SK-N-SH (cell line): ENCODE results near the gene CSNK1E. TPM values are rescaled to one million over a fixed set of nuclear protein-coding genes. Genes with fewer than 3 reads are reported as not detected.

ENCODE experiments used
- CTCF ChIA-PET: fragments of 300-600, 350-600 bp; formaldehyde crosslinking; extraction: SDS; loops from one replicate; lab custom pipeline; 2021; lab: Yijun Ruan, JAX
- POLR2A ChIA-PET: fragments of 350-600 bp; sonication (Branson Sonifier 250); formaldehyde crosslinking; extraction: SDS; loops from one replicate; lab custom pipeline; 2020; ENCODE audit warnings: antibody characterized with exemption, inconsistent platforms; lab: Yijun Ruan, JAX
- DNase-seq: peaks from one replicate; pipeline ENCODE4 v3.0.0; 2012
- H2AFZ ChIP-seq: fragments of 200-600 bp; sonication (generic); 2 replicates; pipeline ENCODE4 v1.8.1; 2016; ENCODE audit warnings: antibody characterized with exemption, mild to moderate bottlenecking, low read depth
- H3F3A ChIP-seq: fragments of 200-600 bp; sonication (generic); replicated peaks from 2 replicates; pipeline ENCODE3; 2016; ENCODE audit warnings: antibody characterized with exemption, mild to moderate bottlenecking; ENCODE audit not compliant: insufficient read depth
- H3K27ac ChIP-seq, 2 experiments: fragments of 200-500 bp in 1 of 2; fragments of 200-600 bp in 1 of 2; sonication (Bioruptor generic) in 1 of 2; sonication (generic), shearing (Covaris generic) in 1 of 2; 2 replicates each; pipeline versions ENCODE4 v1.5.1 to v1.6.1; 2014 to 2016; ENCODE audit warnings: low read depth in 2 of 2, inconsistent platforms in 1 of 2, low read length in 1 of 2, mild to moderate bottlenecking in 1 of 2, mixed read lengths in 1 of 2
- H3K27me3 ChIP-seq: fragments of 200-600 bp; sonication (generic), shearing (Covaris generic); 2 replicates; pipeline ENCODE4 v1.6.1; 2016; ENCODE audit warnings: mixed run types; ENCODE audit not compliant: insufficient read depth
- H3K36me3 ChIP-seq, 2 experiments: fragments of 200-500 bp in 1 of 2; fragments of 200-600 bp in 1 of 2; sonication (Bioruptor generic) in 1 of 2; sonication (generic) in 1 of 2; replicated peaks in 1 of 2; 2 replicates each; pipeline versions ENCODE3 to v1.5.1; 2014 to 2016; ENCODE audit warnings: low read length in 1 of 2, mild to moderate bottlenecking in 1 of 2; ENCODE audit not compliant: insufficient read depth in 2 of 2, control insufficient read depth in 1 of 2
- H3K4me1 ChIP-seq, 2 experiments: fragments of 200-500 bp in 1 of 2; fragments of 200-600 bp in 1 of 2; sonication (Bioruptor generic) in 1 of 2; sonication (generic), shearing (Covaris generic) in 1 of 2; 2 replicates each; pipeline versions ENCODE4 v1.5.1 to v1.6.1; 2014 to 2016; ENCODE audit warnings: low read depth in 1 of 2, low read length in 1 of 2, mixed run types in 1 of 2; ENCODE audit not compliant: insufficient read depth in 2 of 2, control insufficient read depth in 1 of 2
- H3K4me2 ChIP-seq: fragments of 200-600 bp; sonication (generic), shearing (Covaris generic); 2 replicates; pipeline ENCODE4 v1.6.1; 2017; ENCODE audit warnings: mixed run types
- H3K4me3 ChIP-seq, 2 experiments: fragments of 200-500 bp in 1 of 2; fragments of 200-600 bp in 1 of 2; sonication (Bioruptor generic) in 1 of 2; sonication (generic), shearing (Covaris generic) in 1 of 2; 2 replicates each; pipeline versions ENCODE4 v1.5.1 to v1.8.1; 2014 to 2016; ENCODE audit warnings: low read depth in 2 of 2, inconsistent platforms in 1 of 2, low read length in 1 of 2, mild to moderate bottlenecking in 1 of 2, mixed read lengths in 1 of 2, moderate library complexity in 1 of 2
- H3K79me2 ChIP-seq: fragments of 200-600 bp; sonication (generic); 2 replicates; pipeline ENCODE4 v1.8.1; 2017; ENCODE audit warnings: mild to moderate bottlenecking; ENCODE audit not compliant: insufficient read depth
- H3K9ac ChIP-seq: fragments of 200-600 bp; sonication (generic); 2 replicates; pipeline ENCODE4 v1.6.1; 2017; ENCODE audit warnings: mixed run types
- H3K9me2 ChIP-seq: fragments of 200-600 bp; sonication (generic); 2 replicates; pipeline ENCODE4 v1.6.1; 2017; ENCODE audit warnings: mixed run types
- H3K9me3 ChIP-seq: fragments of 200-600 bp; sonication (generic); 2 replicates; pipeline ENCODE4 v1.6.1; 2017; ENCODE audit warnings: mixed run types, mild to moderate bottlenecking, moderate library complexity
- H4K20me1 ChIP-seq: fragments of 200-600 bp; sonication (generic); 2 replicates; pipeline ENCODE4 v1.6.1; 2017; ENCODE audit warnings: mild to moderate bottlenecking, mixed run types; ENCODE audit not compliant: insufficient read depth
- EZH2phosphoT487 ChIP-seq: fragments of 200-600 bp; sonication (generic); IDR thresholded peaks from 2 replicates; pipeline ENCODE4 v1.6.1; 2017; ENCODE audit warnings: low read depth, mixed run types, mild to moderate bottlenecking, antibody characterized with exemption, moderate library complexity, borderline replicate concordance
- FOSL2 ChIP-seq: IDR thresholded peaks from 2 replicates; pipeline ENCODE4 v1.4.0; 2012; ENCODE audit warnings: low read depth, mild to moderate bottlenecking, moderate library complexity, borderline replicate concordance
- FOXJ3 ChIP-seq: sonication (generic); formaldehyde crosslinking; IDR thresholded peaks from 2 replicates; pipeline ENCODE4 v1.5.1; 2020; ENCODE audit warnings: mild to moderate bottlenecking, missing genetic modification reagents
- GABPA ChIP-seq: IDR thresholded peaks from 2 replicates; pipeline ENCODE4 v1.4.0; 2012; ENCODE audit warnings: low read depth, mild to moderate bottlenecking
- GATA2 ChIP-seq: sonication (generic); formaldehyde crosslinking; IDR thresholded peaks from 2 replicates; pipeline ENCODE4 v1.5.0; 2020; ENCODE audit warnings: mild to moderate bottlenecking, missing genetic modification reagents
- MEF2A ChIP-seq: IDR thresholded peaks from 2 replicates; pipeline ENCODE4 v1.4.0; 2012; ENCODE audit warnings: low read depth, borderline replicate concordance
- MXI1 ChIP-seq: IDR thresholded peaks from 2 replicates; pipeline ENCODE4 v1.6.1; 2012; ENCODE audit warnings: mild to moderate bottlenecking, low read depth, low read length, improper control_type of control experiment
- NFIC ChIP-seq: IDR thresholded peaks from 2 replicates; pipeline ENCODE4 v1.4.0; 2012; ENCODE audit warnings: borderline replicate concordance
- NRF1 ChIP-seq: IDR thresholded peaks from 2 replicates; pipeline ENCODE4 v1.6.1; 2012; ENCODE audit warnings: low read depth, mild to moderate bottlenecking, low read length
- RAD21 ChIP-seq: IDR thresholded peaks from 2 replicates; pipeline ENCODE4 v1.6.1; 2012; ENCODE audit warnings: mild to moderate bottlenecking, low read length
- RFX5 ChIP-seq: IDR thresholded peaks from 2 replicates; pipeline ENCODE4 v1.6.1; 2012; ENCODE audit warnings: mild to moderate bottlenecking, improper control_type of control experiment, low read length
- RXRA ChIP-seq: IDR thresholded peaks from 2 replicates; pipeline ENCODE4 v1.4.0; 2012; ENCODE audit warnings: low read depth, mild to moderate bottlenecking, borderline replicate concordance
- SIN3A ChIP-seq: IDR thresholded peaks from 2 replicates; pipeline ENCODE4 v1.6.1; 2012; ENCODE audit warnings: low read depth, mild to moderate bottlenecking, low read length, moderate library complexity, borderline replicate concordance
- TEAD4 ChIP-seq: IDR thresholded peaks from 2 replicates; pipeline ENCODE4 v1.4.0; 2012; ENCODE audit warnings: mild to moderate bottlenecking, borderline replicate concordance; ENCODE audit not compliant: insufficient read depth
- WGBS: methylation state at CpG from one replicate; pipeline ENCODE4 v1.1.6; 2017; ENCODE audit warnings: low lambda C conversion rate; 5-methylcytosine and 5-hydroxymethylcytosine counted together
- polyA plus RNA-seq, 3 experiments: library from polyadenylated mRNA; depleted of rRNA; stranded (reverse); fragments of >200 nt; gene quantifications; 2 replicates each; pipeline ENCODE4 v1.2.3, GENCODE V29; 2012
- TF ChIP-seq, protein P1 (sequence below): IDR thresholded peaks from 2 replicates; pipeline ENCODE4; 2012
- TF ChIP-seq, protein P2 (sequence below): IDR thresholded peaks from 2 replicates; pipeline ENCODE4 v1.4.0; 2012; ENCODE audit warnings: low read depth, borderline replicate concordance

CSNK1E gene
- polyA plus RNA-seq, 1 of the 3 experiments (the other 2 are of a cell fraction), result 130 TPM

DNA sequence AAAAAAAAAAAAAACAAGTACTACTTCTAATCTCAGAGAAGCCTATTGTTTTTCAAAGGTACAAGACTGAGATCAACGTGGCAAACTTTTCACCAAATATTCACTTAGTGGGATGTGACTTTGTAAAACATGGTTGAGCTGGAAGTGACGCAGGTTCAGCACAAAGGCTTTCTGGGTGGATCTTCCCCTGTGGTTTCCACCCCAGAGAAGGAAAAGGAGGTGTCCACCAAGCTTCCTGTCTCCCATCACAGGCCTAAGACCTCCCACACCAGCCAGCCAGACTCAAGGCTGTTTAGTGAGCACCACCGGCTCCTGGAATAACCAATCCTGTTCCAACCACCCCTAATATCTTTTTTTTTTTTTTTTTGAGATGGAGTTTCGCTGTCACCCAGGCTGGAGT lies 50.1 kb downstream of the CSNK1E start:
- H3K4me2 ChIP-seq, result no peak overlapping the region
- H3K27me3 ChIP-seq, result no peaks in the 10 kb centered on the region
- no peak overlapping the region for H3K4me3 ChIP-seq
- WGBS, result 71% methylated on average over 3 of the region's 4 CpGs
- H3K27ac ChIP-seq, result no peak overlapping the region
- no peak for TF ChIP-seq MXI1
- TF ChIP-seq GATA2, result no peak
- TF ChIP-seq MEF2A, result no peak
- TF ChIP-seq NFIC, result no peak
- no peak for TF ChIP-seq RAD21
- no peak for TF ChIP-seq TEAD4
- TF ChIP-seq SIN3A, result no peak
- TF ChIP-seq RFX5, result no peak
- TF ChIP-seq, protein P1, sequence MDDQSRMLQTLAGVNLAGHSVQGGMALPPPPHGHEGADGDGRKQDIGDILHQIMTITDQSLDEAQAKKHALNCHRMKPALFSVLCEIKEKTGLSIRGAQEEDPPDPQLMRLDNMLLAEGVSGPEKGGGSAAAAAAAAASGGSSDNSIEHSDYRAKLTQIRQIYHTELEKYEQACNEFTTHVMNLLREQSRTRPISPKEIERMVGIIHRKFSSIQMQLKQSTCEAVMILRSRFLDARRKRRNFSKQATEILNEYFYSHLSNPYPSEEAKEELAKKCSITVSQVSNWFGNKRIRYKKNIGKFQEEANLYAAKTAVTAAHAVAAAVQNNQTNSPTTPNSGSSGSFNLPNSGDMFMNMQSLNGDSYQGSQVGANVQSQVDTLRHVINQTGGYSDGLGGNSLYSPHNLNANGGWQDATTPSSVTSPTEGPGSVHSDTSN, result no peak
- TF ChIP-seq, protein P2, sequence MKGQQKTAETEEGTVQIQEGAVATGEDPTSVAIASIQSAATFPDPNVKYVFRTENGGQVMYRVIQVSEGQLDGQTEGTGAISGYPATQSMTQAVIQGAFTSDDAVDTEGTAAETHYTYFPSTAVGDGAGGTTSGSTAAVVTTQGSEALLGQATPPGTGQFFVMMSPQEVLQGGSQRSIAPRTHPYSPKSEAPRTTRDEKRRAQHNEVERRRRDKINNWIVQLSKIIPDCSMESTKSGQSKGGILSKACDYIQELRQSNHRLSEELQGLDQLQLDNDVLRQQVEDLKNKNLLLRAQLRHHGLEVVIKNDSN, result no peak
- TF ChIP-seq EZH2phosphoT487, result no peak
- no peak for TF ChIP-seq FOXJ3
- DNase-seq, result no peak
- CTCF ChIA-PET, result no interaction called here
- peaks cover 0 to 8% of the 10 kb centered on the region in 2 experiments; a peak in 1 of 4 replicates for H3K4me1 ChIP-seq
- H2AFZ ChIP-seq, result no peak overlapping the region
- no peaks in the 10 kb centered on the region for H3K9me3 ChIP-seq
- H3K36me3 ChIP-seq, result no peaks in the 10 kb centered on the region
- no peak overlapping the region for H3K9ac ChIP-seq
- H3K9me2 ChIP-seq, result no peaks in the 10 kb centered on the region
- H4K20me1 ChIP-seq, result peaks cover 43% of the 10 kb centered on the region
- POLR2A ChIA-PET, result no interaction called here
- no peaks in the 10 kb centered on the region for H3F3A ChIP-seq
- peaks cover 100% of the 10 kb centered on the region for H3K79me2 ChIP-seq

DNA sequence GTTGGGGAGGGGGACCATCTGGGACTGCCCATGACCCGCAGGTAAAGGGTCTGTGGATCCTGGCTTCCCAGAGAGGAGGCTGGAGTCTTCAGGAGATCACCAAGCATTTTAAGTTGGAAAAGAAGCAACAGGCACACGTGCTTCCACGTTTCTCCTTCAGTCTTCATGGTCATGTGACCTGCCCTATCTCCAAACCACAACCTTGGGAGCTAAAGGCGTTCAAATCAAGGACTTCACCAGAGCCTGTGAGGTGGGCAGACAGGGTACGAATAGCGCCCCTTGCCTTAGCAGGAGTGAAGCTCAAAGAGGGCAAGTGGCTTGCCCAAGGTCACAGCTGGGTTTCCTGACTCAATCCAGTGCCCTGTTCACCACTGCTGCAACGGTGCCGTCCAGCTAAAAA lies 51.1 kb downstream of the CSNK1E start:
- 100% methylated on average over 2 of the region's 8 CpGs for WGBS
- Histone ChIP-seq H3K79me2 (peaks cover 100% of the 10 kb centered on the region), H3K27me3 (no peaks in the 10 kb centered on the region), H3K4me1 (no peaks in the 10 kb centered on the region), H2AFZ (no peak overlapping the region), H3K4me3 (no peak overlapping the region), H3K36me3 (no peaks in the 10 kb centered on the region), H3K9me3 (no peaks in the 10 kb centered on the region), H3F3A (no peaks in the 10 kb centered on the region), H3K9me2 (no peaks in the 10 kb centered on the region), H3K4me2 (no peak overlapping the region), H3K27ac (no peak overlapping the region), H4K20me1 (peaks cover 35% of the 10 kb centered on the region), H3K9ac (no peak overlapping the region)
- POLR2A ChIA-PET, result no interaction called here
- CTCF ChIA-PET, result interaction anchor here (0.6 kb wide), 1 partner anchor 87 kb away, joined by 3 read pairs; no protein-coding TSS in a partner anchor
- TF ChIP-seq SIN3A (no peak), RFX5 (no peak), NRF1 (no peak), GABPA (no peak), RXRA (no peak), FOXJ3 (no peak), FOSL2 (no peak)
- TF ChIP-seq, protein P2, result no peak
- DNase-seq, result no peak
